Osteocyte (in vitro differentiated cells): ENCODE measurements around the gene PRXL2B. TPM values are rescaled to one million over a fixed set of nuclear protein-coding genes. Genes with fewer than 3 reads are reported as not detected.
A peak's percentile ranks its signal among the peaks of the same experiment; 100 is the strongest.

ENCODE experiments used
- DNase-seq: peaks from one replicate; pipeline ENCODE4 v3.0.0; 2021; ENCODE audit warnings: mixed read lengths; ENCODE audit not compliant: unreplicated experiment; ENCODE audit errors: extremely low spot score
- H3K27ac Mint-ChIP-seq: one replicate; pipeline ENCODE4 v1.8.0; 2021; ENCODE audit warnings: mild to moderate bottlenecking, mixed read lengths; ENCODE audit not compliant: unreplicated experiment
- H3K27me3 Mint-ChIP-seq: one replicate; pipeline ENCODE4 v1.8.0; 2021; ENCODE audit warnings: mixed read lengths; ENCODE audit not compliant: unreplicated experiment
- H3K36me3 Mint-ChIP-seq: one replicate; pipeline ENCODE4 v1.8.0; 2021; ENCODE audit warnings: mixed read lengths; ENCODE audit not compliant: unreplicated experiment
- H3K4me1 Mint-ChIP-seq: one replicate; pipeline ENCODE4 v1.8.0; 2021; ENCODE audit warnings: mixed read lengths; ENCODE audit not compliant: unreplicated experiment
- H3K4me3 Mint-ChIP-seq: one replicate; pipeline ENCODE4 v1.8.0; 2021; ENCODE audit warnings: mild to moderate bottlenecking, moderate library complexity, mixed read lengths; ENCODE audit not compliant: unreplicated experiment
- H3K9me3 Mint-ChIP-seq: one replicate; pipeline ENCODE4 v1.8.0; 2021; ENCODE audit warnings: mixed read lengths; ENCODE audit not compliant: unreplicated experiment
- total RNA-seq: library from RNA; stranded (reverse); gene quantifications from 2 replicates; pipeline ENCODE4 v1.2.1, GENCODE V29; 2021
- TF ChIP-seq, protein P1 (sequence below): fragments of 200-600 bp; sonication (generic); IDR thresholded peaks from 2 replicates; pipeline ENCODE4 v1.5.0; 2021; ENCODE audit warnings: antibody characterized with exemption, mild to moderate bottlenecking, moderate library complexity

PRXL2B gene
- total RNA-seq, 1 donor from 2014 or later: 24.8 TPM

DNA sequence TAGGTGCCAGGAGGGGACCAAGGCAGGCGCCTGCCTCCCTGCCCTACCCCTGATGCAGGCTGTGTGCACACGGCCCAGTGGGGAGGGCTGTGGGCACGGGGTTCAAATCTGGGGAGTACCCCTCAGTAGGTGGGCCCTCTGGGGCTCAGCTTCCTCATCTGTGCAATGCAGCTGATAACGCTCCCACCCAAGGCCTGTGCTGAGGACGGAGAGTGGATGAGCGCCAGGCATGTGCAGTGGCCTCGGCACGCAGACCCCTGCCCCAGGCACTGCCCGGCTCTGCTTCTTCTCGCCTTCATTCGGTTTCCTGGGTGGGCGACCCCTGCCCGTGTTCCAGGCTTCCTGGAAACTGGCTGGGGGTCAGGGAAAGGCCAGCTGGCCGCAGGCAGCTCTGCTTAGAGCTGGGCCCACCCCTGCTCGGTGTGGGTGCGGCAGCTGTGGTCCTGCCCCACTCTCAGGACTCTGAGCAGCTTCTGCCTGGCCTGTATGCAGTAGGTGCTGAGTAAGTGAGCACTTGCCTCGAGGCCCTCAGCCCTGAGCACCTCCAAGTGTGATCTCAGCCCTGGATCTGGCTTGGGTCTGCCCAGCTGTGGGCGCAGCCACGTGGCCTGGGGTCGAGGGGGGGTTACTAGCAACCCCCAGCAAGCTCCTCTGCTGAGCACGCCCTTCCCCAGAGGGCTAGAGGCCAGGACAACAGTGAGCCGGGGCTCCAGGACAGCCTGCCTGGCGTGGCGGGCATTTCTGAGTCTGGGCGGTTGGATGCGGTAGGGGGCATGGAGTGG, 42.3 kb upstream of the PRXL2B start:
- peaks cover 42% of the 10 kb centered on the region for H3K4me1 Mint-ChIP-seq
- H3K36me3 Mint-ChIP-seq: no peaks in the 10 kb centered on the region
- TF ChIP-seq, protein P1, sequence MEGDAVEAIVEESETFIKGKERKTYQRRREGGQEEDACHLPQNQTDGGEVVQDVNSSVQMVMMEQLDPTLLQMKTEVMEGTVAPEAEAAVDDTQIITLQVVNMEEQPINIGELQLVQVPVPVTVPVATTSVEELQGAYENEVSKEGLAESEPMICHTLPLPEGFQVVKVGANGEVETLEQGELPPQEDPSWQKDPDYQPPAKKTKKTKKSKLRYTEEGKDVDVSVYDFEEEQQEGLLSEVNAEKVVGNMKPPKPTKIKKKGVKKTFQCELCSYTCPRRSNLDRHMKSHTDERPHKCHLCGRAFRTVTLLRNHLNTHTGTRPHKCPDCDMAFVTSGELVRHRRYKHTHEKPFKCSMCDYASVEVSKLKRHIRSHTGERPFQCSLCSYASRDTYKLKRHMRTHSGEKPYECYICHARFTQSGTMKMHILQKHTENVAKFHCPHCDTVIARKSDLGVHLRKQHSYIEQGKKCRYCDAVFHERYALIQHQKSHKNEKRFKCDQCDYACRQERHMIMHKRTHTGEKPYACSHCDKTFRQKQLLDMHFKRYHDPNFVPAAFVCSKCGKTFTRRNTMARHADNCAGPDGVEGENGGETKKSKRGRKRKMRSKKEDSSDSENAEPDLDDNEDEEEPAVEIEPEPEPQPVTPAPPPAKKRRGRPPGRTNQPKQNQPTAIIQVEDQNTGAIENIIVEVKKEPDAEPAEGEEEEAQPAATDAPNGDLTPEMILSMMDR: no peak
- no peak overlapping the region for H3K4me3 Mint-ChIP-seq
- DNase-seq: no peak
- no peaks in the 10 kb centered on the region for H3K27me3 Mint-ChIP-seq
- H3K9me3 Mint-ChIP-seq: no peaks in the 10 kb centered on the region
- peak overlapping the region; percentile 34 for H3K27ac Mint-ChIP-seq

DNA sequence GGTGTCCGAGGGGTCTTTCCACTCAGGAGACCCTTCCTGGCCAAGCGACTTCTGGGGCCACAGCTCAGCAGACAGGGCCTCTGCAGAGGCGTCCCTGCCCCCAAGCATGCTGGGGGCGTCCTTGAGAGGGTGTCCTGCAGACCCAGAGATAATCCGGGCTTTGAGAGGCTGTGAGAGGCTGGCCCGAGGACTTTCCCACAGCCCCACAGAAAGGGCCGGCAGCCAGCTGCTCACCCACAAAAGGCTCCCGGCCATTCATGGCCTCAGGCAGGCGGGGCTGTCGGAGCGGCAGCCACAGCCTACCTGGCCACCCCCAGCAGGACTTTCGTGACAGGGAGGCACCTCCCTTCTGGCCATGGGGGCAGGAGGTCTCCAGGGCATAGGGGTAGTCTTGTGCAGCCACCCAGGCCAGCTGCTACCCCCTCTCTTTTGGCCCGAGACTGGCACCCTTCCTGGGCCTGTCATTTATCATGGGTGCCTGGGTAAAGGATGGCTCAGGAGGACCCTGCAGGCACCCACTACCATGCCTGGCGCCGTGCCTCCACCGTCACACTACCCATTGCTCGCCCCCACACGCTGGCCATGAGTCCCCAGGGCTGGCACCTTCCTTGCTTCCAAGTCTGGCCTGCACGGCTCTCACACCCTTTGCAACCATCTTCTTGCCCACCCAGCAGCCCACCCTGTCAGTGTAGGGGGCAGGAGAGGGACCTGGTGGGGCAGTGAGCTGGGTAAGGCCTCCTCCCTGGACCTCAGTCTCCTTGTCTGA, 41.5 kb upstream of the PRXL2B start:
- Mint-ChIP-seq H3K36me3 (no peaks in the 10 kb centered on the region), H3K9me3 (no peaks in the 10 kb centered on the region), H3K4me3 (no peak overlapping the region), H3K27me3 (no peaks in the 10 kb centered on the region), H3K27ac (peak overlapping the region; percentile 34), H3K4me1 (peaks cover 42% of the 10 kb centered on the region)
- TF ChIP-seq, protein P1: no peak
- DNase-seq: no peak

DNA sequence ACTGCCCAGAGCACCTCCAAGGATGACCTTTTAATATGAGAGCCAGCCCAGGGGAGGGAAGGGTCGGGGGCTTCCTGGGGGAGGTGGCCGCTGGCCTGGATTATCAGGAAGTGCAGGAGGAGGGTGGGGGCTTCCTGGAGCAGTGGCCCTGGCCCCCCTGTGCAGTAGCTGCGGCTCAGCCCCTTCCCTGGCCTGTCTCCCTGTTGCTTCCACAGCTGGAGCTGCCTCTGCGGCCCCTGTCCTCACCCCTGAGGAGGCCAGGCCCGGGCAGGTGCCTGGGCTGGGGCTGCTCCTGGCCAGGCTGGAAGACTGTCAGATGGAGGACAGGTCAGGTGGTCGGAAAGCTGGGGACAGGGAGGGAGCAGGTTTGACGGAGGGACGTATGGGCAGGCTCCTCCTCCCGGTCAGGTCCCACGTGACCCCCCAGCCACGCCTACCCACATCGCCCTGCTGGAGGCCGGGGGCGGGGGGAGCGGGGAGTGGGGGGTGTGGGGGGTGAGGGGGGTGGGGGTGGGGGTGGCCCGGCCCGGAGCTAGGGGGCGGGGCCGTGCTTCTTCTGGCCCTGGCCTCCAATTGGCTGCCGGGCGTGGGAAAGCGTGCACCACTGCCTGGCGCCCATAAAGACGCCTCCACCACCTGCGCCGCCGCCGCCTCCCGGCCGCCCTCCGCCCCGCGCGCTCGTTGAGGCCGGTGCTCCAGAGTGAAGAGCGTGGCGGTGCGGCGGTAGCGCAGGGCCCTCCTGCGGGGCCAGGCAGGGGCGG, 40.6 kb upstream of the PRXL2B start:
- Mint-ChIP-seq H3K9me3 (no peaks in the 10 kb centered on the region), H3K36me3 (no peaks in the 10 kb centered on the region), H3K4me1 (peaks cover 42% of the 10 kb centered on the region), H3K4me3 (no peak overlapping the region), H3K27me3 (no peaks in the 10 kb centered on the region), H3K27ac (no peak overlapping the region)
- no peak for DNase-seq
- TF ChIP-seq, protein P1: no peak

DNA sequence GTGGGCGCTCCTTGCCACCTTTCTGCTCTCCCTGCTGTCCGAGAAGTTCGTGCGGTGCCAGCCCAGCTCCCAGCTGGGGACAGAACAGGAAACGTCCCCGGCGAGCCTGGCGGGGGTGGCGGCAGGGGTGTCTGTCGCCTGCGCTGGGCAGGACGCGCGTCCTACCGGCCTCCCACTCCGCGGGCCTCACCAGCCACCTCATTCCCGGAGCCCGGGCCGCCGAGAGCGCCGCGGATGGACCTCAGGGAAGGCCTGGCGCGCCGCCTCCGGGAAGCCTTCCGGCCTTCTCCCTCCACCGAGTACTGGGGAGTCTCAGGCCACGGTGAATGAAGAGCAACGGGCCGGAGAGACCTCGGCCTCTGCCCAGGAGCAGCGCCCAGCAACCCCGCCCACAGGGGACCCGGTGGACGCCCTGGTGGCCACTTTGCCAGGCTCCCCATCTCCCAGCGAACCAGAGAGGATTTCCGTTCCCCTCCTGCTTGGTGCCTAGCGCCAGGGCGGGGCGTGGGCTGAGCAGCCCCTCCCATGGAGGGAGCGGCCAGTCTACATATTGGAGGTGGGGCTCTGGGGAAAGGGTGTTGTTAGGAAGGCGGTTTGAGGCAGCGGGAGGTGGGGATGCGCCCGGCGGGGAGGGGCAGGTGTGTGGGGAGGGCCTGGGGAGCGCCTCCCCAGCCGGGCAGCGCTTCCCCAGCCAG, 39.9 kb upstream of the PRXL2B start:
- Mint-ChIP-seq H3K4me1 (peaks cover 37% of the 10 kb centered on the region), H3K27me3 (no peaks in the 10 kb centered on the region), H3K4me3 (peak overlapping the region; percentile 61), H3K9me3 (no peaks in the 10 kb centered on the region), H3K27ac (no peak overlapping the region), H3K36me3 (no peaks in the 10 kb centered on the region)
- TF ChIP-seq, protein P1: no peak
- DNase-seq: no peak
